ENCODE results near the gene SNTG2. TPM values are rescaled to one million over a fixed set of nuclear protein-coding genes. Genes with fewer than 3 reads are reported as not detected.

SNTG2 gene
- total RNA-seq, 2 donors from 2014 or later, result 4.1 to 11.9 TPM

GRCh38 chr2:1125217-1125616 lies 174.6 kb downstream of the SNTG2 start:
- no peak for DNase-seq
- Histone ChIP-seq H3K27ac (ENCODE audit: low read depth, low read length) (no peak overlapping the region), H3K27me3 (ENCODE audit: control insufficient read depth, insufficient read depth, low read length, poor library complexity, severe bottlenecking) (no peaks in the 10 kb centered on the region), H3K4me1 (ENCODE audit: control insufficient read depth, insufficient read depth, low read length) (no peaks in the 10 kb centered on the region), H3K36me3 (ENCODE audit: control insufficient read depth, insufficient read depth, low read length) (no peaks in the 10 kb centered on the region), H3K9me3 (ENCODE audit: control insufficient read depth, low read length) (no peaks in the 10 kb centered on the region), H3K9ac (ENCODE audit: extremely low read depth, low read length, poor library complexity, severe bottlenecking) (no peak overlapping the region), H3K4me3 (ENCODE audit: low read length) (no peak overlapping the region)
- TF ChIP-seq CTCF (conservative IDR thresholded peaks at IDR 0.05), result no peak
- H3K27ac Mint-ChIP-seq, result no peak overlapping the region
- no peaks in the 10 kb centered on the region for H3K9me3 Mint-ChIP-seq
- WGBS, 2 experiments (ENCODE audit: insufficient coverage in 1 of 2, insufficient read length in 1 of 2), result 100% methylated on average over 1 of the region's 1 CpG; no CpG with 5 or more reads in 1 of the 2 experiments
- H3K27me3 Mint-ChIP-seq (ENCODE audit: insufficient read depth), result no peaks in the 10 kb centered on the region
- no peaks in the 10 kb centered on the region for H3K4me1 Mint-ChIP-seq
- H3K4me3 Mint-ChIP-seq, result no peak overlapping the region
- H3K36me3 Mint-ChIP-seq (ENCODE audit: low read depth), result no peaks in the 10 kb centered on the region

- no peak overlapping the region for H3K27ac Mint-ChIP-seq
- 74 to 88% methylated on average over 3 of the region's 3 CpGs for WGBS, 2 experiments (ENCODE audit: insufficient coverage in 1 of 2, insufficient read length in 1 of 2)
- no peaks in the 10 kb centered on the region for H3K36me3 Mint-ChIP-seq (ENCODE audit: low read depth)
- no peak overlapping the region for H3K4me3 Mint-ChIP-seq
- H3K9me3 Mint-ChIP-seq, result no peaks in the 10 kb centered on the region
- Histone ChIP-seq H3K27me3 (ENCODE audit: control insufficient read depth, insufficient read depth, low read length, poor library complexity, severe bottlenecking) (no peaks in the 10 kb centered on the region), H3K9ac (ENCODE audit: extremely low read depth, low read length, poor library complexity, severe bottlenecking) (no peak overlapping the region), H3K4me1 (ENCODE audit: control insufficient read depth, insufficient read depth, low read length) (no peaks in the 10 kb centered on the region), H3K9me3 (ENCODE audit: control insufficient read depth, low read length) (no peaks in the 10 kb centered on the region), H3K4me3 (ENCODE audit: low read length) (no peak overlapping the region), H3K27ac (ENCODE audit: low read depth, low read length) (no peak overlapping the region), H3K36me3 (ENCODE audit: control insufficient read depth, insufficient read depth, low read length) (no peaks in the 10 kb centered on the region)
- no peak for DNase-seq
- H3K4me1 Mint-ChIP-seq, result no peaks in the 10 kb centered on the region
- no peaks in the 10 kb centered on the region for H3K27me3 Mint-ChIP-seq (ENCODE audit: insufficient read depth)
- no peak for TF ChIP-seq CTCF (conservative IDR thresholded peaks at IDR 0.05)
Observed at GRCh38 chr2:1125633-1126370, 175.2 kb downstream of the SNTG2 start.

- no peak for DNase-seq
- TF ChIP-seq CTCF (conservative IDR thresholded peaks at IDR 0.05), result no peak
- no peak overlapping the region for H3K9ac ChIP-seq (ENCODE audit: extremely low read depth, low read length, poor library complexity, severe bottlenecking)
- H3K9me3 ChIP-seq (ENCODE audit: control insufficient read depth, low read length), result no peaks in the 10 kb centered on the region
- no peaks in the 10 kb centered on the region for H3K27me3 Mint-ChIP-seq (ENCODE audit: insufficient read depth)
- peaks cover 4% of the 10 kb centered on the region for H3K4me1 Mint-ChIP-seq
- no peak overlapping the region for H3K4me3 ChIP-seq (ENCODE audit: low read length)
- H3K36me3 ChIP-seq (ENCODE audit: control insufficient read depth, insufficient read depth, low read length), result no peaks in the 10 kb centered on the region
- H3K36me3 Mint-ChIP-seq (ENCODE audit: low read depth), result peaks cover 2% of the 10 kb centered on the region
- H3K27ac Mint-ChIP-seq, result no peak overlapping the region
- H3K27ac ChIP-seq (ENCODE audit: low read depth, low read length), result no peak overlapping the region
- H3K4me1 ChIP-seq (ENCODE audit: control insufficient read depth, insufficient read depth, low read length), result no peaks in the 10 kb centered on the region
- no peaks in the 10 kb centered on the region for H3K27me3 ChIP-seq (ENCODE audit: control insufficient read depth, insufficient read depth, low read length, poor library complexity, severe bottlenecking)
- no peak overlapping the region for H3K4me3 Mint-ChIP-seq
- no peaks in the 10 kb centered on the region for H3K9me3 Mint-ChIP-seq
Observed at GRCh38 chr2:1129982-1130381, 179.3 kb downstream of the SNTG2 start.

Data from endodermal cell (in vitro differentiated cells).